Lung (tissue), 12 donors: ENCODE measurements around the gene GCLM. TPM values are rescaled to one million over a fixed set of nuclear protein-coding genes. Genes with fewer than 3 reads are reported as not detected.
A peak's percentile ranks its signal among the peaks of the same experiment; 100 is the strongest.
"Not testable (repeated sequence)": the region's sequence is repeated elsewhere in the genome, so short reads cannot be mapped to it uniquely, and the experiment has no call there.

Experiments used
- ATAC-seq: fragments of 200-7000 bp; cut with Tn5 transposase; one replicate; pipeline ENCODE4 v1.9.1; 2020; ENCODE audit warnings: moderate number of reproducible peaks; ENCODE audit not compliant: insufficient read depth, low FRiP score
- DNase-seq, 3 donors: peaks; one replicate each; pipeline ENCODE4 v3.0.0-alpha.2; 2013 to 2017
- H3K27ac ChIP-seq, 2 donors: one replicate each; pipeline ENCODE4 v1.5.1; 2013; ENCODE audit warnings: mild to moderate bottlenecking in 2 of 2, moderate library complexity in 2 of 2, control low read depth in 1 of 2, inconsistent platforms in 1 of 2, low read depth in 1 of 2, low read length in 1 of 2
- H3K27me3 ChIP-seq, 3 donors: one replicate each; pipeline ENCODE4 v1.5.1; 2013; ENCODE audit warnings: low read length in 2 of 3; ENCODE audit not compliant: control insufficient read depth in 3 of 3, insufficient read depth in 3 of 3
- H3K36me3 ChIP-seq, 4 donors: one replicate each; pipeline ENCODE4 v1.5.1; 2013; ENCODE audit warnings: low read length in 4 of 4, mild to moderate bottlenecking in 1 of 4, moderate library complexity in 1 of 4; ENCODE audit not compliant: control insufficient read depth in 4 of 4, insufficient read depth in 4 of 4
- H3K4me1 ChIP-seq, 5 donors: one replicate each; pipeline ENCODE4 v1.5.1; 2013; ENCODE audit warnings: low read length in 5 of 5, mild to moderate bottlenecking in 2 of 5, moderate library complexity in 1 of 5; ENCODE audit not compliant: control insufficient read depth in 5 of 5, insufficient read depth in 5 of 5
- H3K4me3 ChIP-seq: one replicate; pipeline ENCODE4 v1.5.1; 2013; ENCODE audit warnings: mild to moderate bottlenecking, control low read depth, moderate library complexity
- H3K9ac ChIP-seq, 2 donors: one replicate each; pipeline ENCODE4 v1.5.1; 2013; ENCODE audit warnings: low read length in 2 of 2, control low read depth in 1 of 2; ENCODE audit not compliant: insufficient read depth in 1 of 2
- H3K9me3 ChIP-seq, 4 donors: one replicate each; pipeline ENCODE4 v1.5.1; 2013; ENCODE audit warnings: low read length in 3 of 4, mild to moderate bottlenecking in 1 of 4, moderate library complexity in 1 of 4; ENCODE audit not compliant: control insufficient read depth in 4 of 4, insufficient read depth in 3 of 4
- WGBS, 2 donors: extraction: QIAGEN DNeasy Blood & Tissue Kit; methylation state at CpG; one replicate each; pipeline ENCODE4 v1.1.7; 2013; 5-methylcytosine and 5-hydroxymethylcytosine counted together
- polyA plus RNA-seq, 2 donors: library from polyadenylated mRNA; stranded (reverse); fragments of 200-250 nt; gene quantifications; one replicate each; pipeline ENCODE4 v1.2.1, GENCODE V29; 2013
- total RNA-seq, 2 donors: library from RNA; depleted of rRNA in 1 of 2; stranded (reverse); fragments of >200 nt in 1 of 2; gene quantifications; one replicate each; pipeline ENCODE4 v1.2.1, GENCODE V29; 2014 to 2021
- TF ChIP-seq, protein P1 (sequence below): IDR thresholded peaks from 2 replicates; pipeline ENCODE4 v1.5.1; 2012; ENCODE audit warnings: mild to moderate bottlenecking; ENCODE audit errors: control extremely low read depth, extremely low read depth
- donor health status: control.
- donor health status: control.
- donor health status: Bipolar disorder and iron deficiency.
- donor health status: healthy.
- donor health status: DM: yes; HTN: yes; CAD: no.

GCLM gene
- total and polyA plus RNA-seq, 4 donors = 8.7 to 25.7 (median 19.9) TPM

DNA sequence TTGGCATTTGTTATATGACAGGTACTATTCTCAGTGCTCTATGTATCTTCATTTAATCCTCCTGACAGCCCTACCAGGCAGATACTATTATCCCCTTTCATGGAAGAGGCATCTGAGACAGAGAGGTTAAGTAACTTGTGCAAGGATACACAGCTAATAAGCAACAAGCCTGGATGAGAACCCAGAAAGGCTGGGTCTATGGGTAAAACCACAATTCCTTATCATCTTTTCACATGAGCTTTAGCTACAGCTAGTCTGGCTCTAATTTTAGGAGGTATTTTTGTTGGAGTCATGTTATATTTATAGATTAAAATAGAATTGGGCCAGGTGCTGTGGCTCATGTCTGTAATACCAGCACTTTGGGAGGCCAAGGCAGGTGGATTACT, 57.9 kb downstream of the GCLM start:
- no peaks in the 10 kb centered on the region for H3K9me3 ChIP-seq
- H3K4me1 ChIP-seq = no peaks in the 10 kb centered on the region
- H3K27me3 ChIP-seq = no peaks in the 10 kb centered on the region
- ATAC-seq (no peak), DNase-seq (no peak)
- no peak overlapping the region for H3K4me3 ChIP-seq
- no peak overlapping the region for H3K9ac ChIP-seq
- no peaks in the 10 kb centered on the region for H3K36me3 ChIP-seq
- TF ChIP-seq, protein P1, sequence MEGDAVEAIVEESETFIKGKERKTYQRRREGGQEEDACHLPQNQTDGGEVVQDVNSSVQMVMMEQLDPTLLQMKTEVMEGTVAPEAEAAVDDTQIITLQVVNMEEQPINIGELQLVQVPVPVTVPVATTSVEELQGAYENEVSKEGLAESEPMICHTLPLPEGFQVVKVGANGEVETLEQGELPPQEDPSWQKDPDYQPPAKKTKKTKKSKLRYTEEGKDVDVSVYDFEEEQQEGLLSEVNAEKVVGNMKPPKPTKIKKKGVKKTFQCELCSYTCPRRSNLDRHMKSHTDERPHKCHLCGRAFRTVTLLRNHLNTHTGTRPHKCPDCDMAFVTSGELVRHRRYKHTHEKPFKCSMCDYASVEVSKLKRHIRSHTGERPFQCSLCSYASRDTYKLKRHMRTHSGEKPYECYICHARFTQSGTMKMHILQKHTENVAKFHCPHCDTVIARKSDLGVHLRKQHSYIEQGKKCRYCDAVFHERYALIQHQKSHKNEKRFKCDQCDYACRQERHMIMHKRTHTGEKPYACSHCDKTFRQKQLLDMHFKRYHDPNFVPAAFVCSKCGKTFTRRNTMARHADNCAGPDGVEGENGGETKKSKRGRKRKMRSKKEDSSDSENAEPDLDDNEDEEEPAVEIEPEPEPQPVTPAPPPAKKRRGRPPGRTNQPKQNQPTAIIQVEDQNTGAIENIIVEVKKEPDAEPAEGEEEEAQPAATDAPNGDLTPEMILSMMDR = no peak
- H3K27ac ChIP-seq = no peak overlapping the region

DNA sequence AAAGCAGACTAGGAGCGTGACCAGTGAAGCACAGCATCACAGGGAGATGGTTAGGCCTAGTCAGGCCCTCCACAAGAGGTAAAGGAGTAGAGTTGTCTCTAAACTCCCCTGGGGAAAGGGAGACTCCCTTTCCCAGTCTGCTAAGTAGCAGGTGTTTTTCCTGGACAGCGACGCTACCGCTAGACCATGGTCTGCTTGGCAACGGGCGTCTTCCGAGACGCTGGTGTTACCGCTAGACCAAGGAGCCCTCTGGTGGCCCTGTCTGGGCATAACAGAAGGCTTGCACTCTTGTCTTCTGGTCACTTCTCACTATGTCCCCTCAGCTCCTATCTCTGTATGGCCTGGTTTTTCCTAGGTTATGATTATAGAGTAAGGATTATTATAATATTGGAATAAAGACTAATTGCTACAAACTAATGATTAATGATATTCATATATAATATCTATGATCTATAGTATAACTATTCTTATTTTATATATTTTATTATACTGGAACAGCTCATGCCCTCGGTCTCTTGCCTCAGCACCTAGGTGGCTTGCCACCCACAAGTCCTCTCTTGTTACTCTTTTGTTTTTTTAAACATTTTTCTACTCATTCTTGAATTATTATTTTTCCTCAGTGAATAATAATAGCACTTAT, 58.4 kb downstream of the GCLM start:
- DNase-seq = peak; percentile 20 to 54 (median 32)
- H3K9ac ChIP-seq, H3K27me3 ChIP-seq, H3K27ac ChIP-seq, H3K4me3 ChIP-seq, H3K36me3 ChIP-seq, H3K9me3 ChIP-seq, ATAC-seq, H3K4me1 ChIP-seq: not testable (repeated sequence)
- TF ChIP-seq, protein P1 = peak; percentile 9
- WGBS, 2 donors = 43 to 53% methylated on average over 10 of the region's 10 CpGs

DNA sequence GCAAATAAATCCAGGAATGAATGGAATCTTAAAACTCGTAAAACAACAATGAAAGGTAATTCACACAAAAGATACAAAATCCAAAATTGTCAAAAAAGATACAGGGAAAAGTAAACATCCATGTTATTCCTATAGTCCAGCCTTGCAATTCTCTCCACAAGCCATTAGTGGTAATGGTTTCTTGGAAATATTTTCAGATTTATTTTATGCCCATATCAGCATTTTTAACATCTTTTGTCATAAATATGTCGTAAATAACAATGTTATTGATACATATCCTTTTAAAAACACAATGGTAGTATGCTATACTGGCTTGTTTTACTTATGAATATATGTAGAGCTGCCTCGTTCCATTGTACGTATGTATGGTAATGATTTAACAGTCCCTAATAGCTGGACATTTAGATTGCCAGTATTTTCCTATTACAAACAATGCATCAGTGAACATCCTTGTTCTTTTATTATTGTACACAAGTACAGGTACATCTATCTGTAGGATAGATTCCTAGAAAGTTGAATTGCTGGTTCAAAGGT, 60.8 kb downstream of the GCLM start:
- TF ChIP-seq, protein P1 = no peak
- no peak overlapping the region for H3K4me3 ChIP-seq
- peaks cover 0 to 16% (median 5%) of the 10 kb centered on the region in 5 donors for H3K4me1 ChIP-seq
- DNase-seq = no peak
- peak overlapping the region in 1 of 2 donors; percentile 97 for H3K27ac ChIP-seq
- WGBS, 2 donors = 64 to 72% methylated on average over 4 of the region's 4 CpGs
- no peak for ATAC-seq
- no peaks in the 10 kb centered on the region for H3K9me3 ChIP-seq
- no peaks in the 10 kb centered on the region for H3K36me3 ChIP-seq
- H3K27me3 ChIP-seq = no peaks in the 10 kb centered on the region
- peak overlapping the region in 1 of 2 donors; percentile 86 for H3K9ac ChIP-seq
